HepG2 (cell line): ENCODE measurements around the gene IRGQ. TPM values are rescaled to one million over a fixed set of nuclear protein-coding genes. Genes with fewer than 3 reads are reported as not detected.

Experiments used
- ATAC-seq: fragments of 200-7000 bp; cut with Tn5 transposase; 3 replicates; pipeline ENCODE4 v1.9.1; 2020; ENCODE audit warnings: mild to moderate bottlenecking, moderate library complexity
- BruUV-seq: library from RNA; stranded (reverse); fragments of 400-500 nt; replicated peaks from 2 replicates; lab custom pipeline; 2021; lab: Mats Ljungman, UMichigan
- CTCF ChIA-PET: fragments of 300-600 bp; formaldehyde crosslinking; extraction: SDS; loops from one replicate; lab custom pipeline; 2021; ENCODE audit warnings: low total read pairs, inconsistent platforms, low intra/inter-chr PET ratio; lab: Yijun Ruan, JAX
- POLR2A ChIA-PET: fragments of 350-600 bp; sonication (Branson Sonifier 250); formaldehyde crosslinking; loops from one replicate; lab custom pipeline; 2020; ENCODE audit warnings: antibody characterized with exemption, inconsistent platforms; lab: Yijun Ruan, JAX
- DNase-seq: peaks from one replicate; pipeline ENCODE4 v3.0.0-alpha.2; 2015; ENCODE audit warnings: low spot score
- FAIRE-seq: peaks from 3 replicates; lab custom pipeline; 2011; peaks lifted over from hg19 to GRCh38; lab: Jason Lieb, UNC
- H2AFZ ChIP-seq: one replicate; pipeline ENCODE4 v1.6.1; 2011; ENCODE audit warnings: low read length, inconsistent platforms
- H3K27ac ChIP-seq: fragments of 300-600 bp; 3 replicates; pipeline ENCODE4 v1.8.0; 2011; ENCODE audit warnings: mixed run types, mild to moderate bottlenecking, mixed read lengths, low read length, inconsistent platforms; ENCODE audit not compliant: insufficient read depth; ENCODE audit errors: extremely low read length
- H3K27me3 ChIP-seq, 2 experiments: fragments of 200-600 bp in 1 of 2; 2 replicates in 1 of 2; 3 replicates in 1 of 2; pipeline versions ENCODE4 v1.6.0 to v1.8.0; 2011; ENCODE audit warnings: low read length in 2 of 2, mild to moderate bottlenecking in 2 of 2, moderate library complexity in 2 of 2, inconsistent platforms in 1 of 2; ENCODE audit not compliant: insufficient read depth in 2 of 2, control insufficient read depth in 1 of 2
- H3K36me3 ChIP-seq, 2 experiments: fragments of 200-600 bp in 1 of 2; replicated peaks in 1 of 2; 2 replicates in 1 of 2; 3 replicates in 1 of 2; pipeline versions ENCODE4 v1.5.1 to v1.8.0; 2011; ENCODE audit warnings: low read length in 2 of 2, inconsistent platforms in 1 of 2; ENCODE audit not compliant: insufficient read depth in 2 of 2, control insufficient read depth in 1 of 2
- H3K4me1 ChIP-seq: 2 replicates; pipeline ENCODE4 v1.5.1; 2012; ENCODE audit warnings: low read length, inconsistent platforms; ENCODE audit not compliant: insufficient read depth
- H3K4me2 ChIP-seq: 2 replicates; pipeline ENCODE4 v1.6.0; 2011; ENCODE audit warnings: low read depth, low read length, inconsistent platforms
- H3K4me3 ChIP-seq, 3 experiments: fragments of 200-600 bp in 1 of 3; sonication (generic), shearing (Covaris generic) in 1 of 3; replicated peaks in 1 of 3; 2 replicates each; pipeline ENCODE4 v1.5.1; 2011 to 2016; ENCODE audit warnings: low read length in 3 of 3, inconsistent platforms in 2 of 3, low read depth in 2 of 3, mild to moderate bottlenecking in 2 of 3, control low read depth in 1 of 3, mixed read lengths in 1 of 3; ENCODE audit not compliant: insufficient read depth in 1 of 3
- H3K79me2 ChIP-seq: one replicate; pipeline ENCODE4 v1.6.1; 2011; ENCODE audit warnings: low read length, inconsistent platforms; ENCODE audit not compliant: insufficient read depth
- H3K9ac ChIP-seq: 2 replicates; pipeline ENCODE4 v1.6.0; 2011; ENCODE audit warnings: mild to moderate bottlenecking, low read depth, low read length, inconsistent platforms; ENCODE audit not compliant: insufficient read depth
- H3K9me3 ChIP-seq: 2 replicates; pipeline ENCODE4 v1.5.1; 2012; ENCODE audit warnings: mild to moderate bottlenecking, low read length
- H4K20me1 ChIP-seq: 2 replicates; pipeline ENCODE4 v1.6.0; 2011; ENCODE audit warnings: inconsistent platforms, mild to moderate bottlenecking, low read length, moderate library complexity; ENCODE audit not compliant: insufficient read depth
- ARID2 ChIP-seq: sonication (generic); formaldehyde crosslinking; IDR thresholded peaks from 2 replicates; pipeline ENCODE4 v1.8.1; 2022; ENCODE audit warnings: mild to moderate bottlenecking, missing genetic modification reagents, borderline replicate concordance
- ARNT ChIP-seq: fragments of 450-650 bp; IDR thresholded peaks from 2 replicates; pipeline ENCODE4 v1.6.1; 2017
- BCL3 ChIP-seq: sonication (generic); formaldehyde crosslinking; IDR thresholded peaks from 2 replicates; pipeline ENCODE4 v1.5.1; 2020; ENCODE audit warnings: mild to moderate bottlenecking, missing genetic modification reagents, moderate library complexity
- DMAP1 ChIP-seq: IDR thresholded peaks from 2 replicates; pipeline ENCODE4 v1.6.1; 2016
- E2F1 ChIP-seq: sonication (generic); formaldehyde crosslinking; IDR thresholded peaks from 2 replicates; pipeline ENCODE4 v1.5.0; 2020; ENCODE audit warnings: missing genetic modification reagents
- FOXO1 ChIP-seq: sonication (generic); formaldehyde crosslinking; IDR thresholded peaks from 2 replicates; pipeline ENCODE4 v1.4.0; 2020; ENCODE audit warnings: missing genetic modification reagents
- JUNB ChIP-seq: sonication (generic); formaldehyde crosslinking; IDR thresholded peaks from 2 replicates; pipeline ENCODE4 v1.8.0; 2022; ENCODE audit warnings: missing genetic modification reagents, mild to moderate bottlenecking, borderline replicate concordance
- KLF12 ChIP-seq: sonication (generic); formaldehyde crosslinking; IDR thresholded peaks from 2 replicates; pipeline ENCODE4 v1.4.0; 2020; ENCODE audit warnings: missing genetic modification reagents, borderline replicate concordance
- NFIB ChIP-seq: sonication (generic); formaldehyde crosslinking; IDR thresholded peaks from 2 replicates; pipeline ENCODE4 v1.9.0; 2021; ENCODE audit warnings: missing genetic modification reagents, mild to moderate bottlenecking, borderline replicate concordance
- POLR2AphosphoS2 ChIP-seq: IDR thresholded peaks from 2 replicates; pipeline ENCODE4 v1.6.1; 2011; ENCODE audit warnings: low read depth, low read length, improper control_type of control experiment
- PREB ChIP-seq: sonication (generic); formaldehyde crosslinking; IDR thresholded peaks from 2 replicates; pipeline ENCODE4 v1.4.0; 2020; ENCODE audit warnings: missing genetic modification reagents
- SSRP1 ChIP-seq: IDR thresholded peaks from 2 replicates; pipeline ENCODE4 v1.6.1; 2016; ENCODE audit warnings: control low read depth
- ZBTB26 ChIP-seq: IDR thresholded peaks from 2 replicates; pipeline ENCODE4 v1.6.1; 2016; ENCODE audit warnings: missing compliant biosample characterization, missing genetic modification reagents, borderline replicate concordance
- ZNF263 ChIP-seq: sonication (generic); formaldehyde crosslinking; IDR thresholded peaks from 2 replicates; pipeline ENCODE4 v1.4.0; 2020; ENCODE audit warnings: missing genetic modification reagents
- ZNF501 ChIP-seq: sonication (generic); formaldehyde crosslinking; IDR thresholded peaks from 2 replicates; pipeline ENCODE4 v1.5.1; 2020; ENCODE audit warnings: mild to moderate bottlenecking, moderate library complexity, missing genetic modification reagents
- ZNF564 ChIP-seq: sonication (generic); formaldehyde crosslinking; IDR thresholded peaks from 2 replicates; pipeline ENCODE4 v1.8.1; 2023; ENCODE audit warnings: mild to moderate bottlenecking, missing genetic modification reagents
- ZNF674 ChIP-seq: sonication (generic); formaldehyde crosslinking; IDR thresholded peaks from 2 replicates; pipeline ENCODE4 v1.5.0; 2020; ENCODE audit warnings: low read depth, mild to moderate bottlenecking, missing genetic modification reagents
- WGBS: methylation state at CpG from one replicate; pipeline ENCODE4 v1.1.6; 2017; ENCODE audit warnings: low lambda C conversion rate; 5-methylcytosine and 5-hydroxymethylcytosine counted together
- in situ Hi-C: cut with HindIII; loops from 2 replicates; pipeline ENCODE4 v1.10.0; 2017; ENCODE audit warnings: low pct_unique_long_range_greater_than_20kb; ENCODE audit not compliant: extremely low pct_ligation_motif_present
- intact Hi-C: fragments of 100-400 bp; cut with micrococcal nuclease; formaldehyde crosslinking; loops from one replicate; pipeline ENCODE4 v1.10.0; 2022; ENCODE audit not compliant: unreplicated experiment
- polyA plus RNA-seq, 8 experiments: library from polyadenylated mRNA; depleted of rRNA in 3 of 8; stranded (reverse) in 7 of 8; unstranded in 1 of 8; fragments of >200 nt; fragmentation: Illumina TruSeq in 4 of 8; extraction: Trizol in 4 of 8; gene quantifications; 2 replicates each; pipeline versions ENCODE4 v1.2.1 to v1.2.3, GENCODE V29; 2011 to 2016; ENCODE audit warnings: low read depth in 4 of 8, missing spikeins in 1 of 8, mixed read lengths in 1 of 8; ENCODE audit not compliant: insufficient read depth in 1 of 8
- total RNA-seq, 5 experiments: library from RNA; depleted of rRNA; stranded (reverse); fragments of >200 nt; fragmentation: Illumina TruSeq; extraction: Trizol; gene quantifications; 2 replicates each; pipeline ENCODE4 v1.2.3, GENCODE V29; 2016; ENCODE audit warnings: low read depth in 1 of 5

The IRGQ gene
- total and polyA plus RNA-seq, 2 of the 13 experiments (the other 11 are each of a cell fraction or from before 2014, with no cell fraction given), result 11.6 to 12.4 TPM

GRCh38 chr19:43597876-43598275, 1.9 kb upstream of the IRGQ start:
- Histone ChIP-seq H2AFZ (no peak overlapping the region), H3K4me3 (peak overlapping the region in 2 of 3 experiments; percentile 69 to 80; a peak in 3 of 6 replicates), H3K4me1 (peaks cover 19% of the 10 kb centered on the region), H3K4me2 (peak overlapping the region; percentile 86), H3K9ac (peak overlapping the region; percentile 88; the same call in 1 of the 2 replicates), H3K27me3 (no peaks in the 10 kb centered on the region; a peak in 1 of 5 replicates), H4K20me1 (peaks cover 2% of the 10 kb centered on the region; the same call in 1 of the 2 replicates), H3K9me3 (no peaks in the 10 kb centered on the region), H3K79me2 (peaks cover 27% of the 10 kb centered on the region), H3K36me3 (peaks cover 5 to 28% of the 10 kb centered on the region in 2 experiments; a peak in 4 of 5 replicates), H3K27ac (no peak overlapping the region)
- intact Hi-C loops, result loop anchor here (2.0 to 10.0 kb wide), 2 partner anchors 55 to 73 kb away; partner anchors contain the start of gene ETHE1
- no peak for ATAC-seq
- in situ Hi-C loops, result loop anchor here (5.0 kb wide), 1 partner anchor 54 kb away; no protein-coding TSS in a partner anchor
- ChIA-PET CTCF (no interaction called here), POLR2A (interaction anchor here (1.0 kb wide), 1 partner anchor 37 kb away, joined by 3 read pairs; no protein-coding TSS in a partner anchor)
- FAIRE-seq, result no peak
- no peak for DNase-seq
- 85% methylated on average over 5 of the region's 5 CpGs for WGBS
- no TSS peak for BruUV-seq
- TF ChIP-seq NFIB (CRISPR knock-in tag) (no peak), ZBTB26 (CRISPR knock-in tag) (no peak), JUNB (CRISPR knock-in tag) (no peak), E2F1 (CRISPR knock-in tag) (no peak), BCL3 (CRISPR knock-in tag) (no peak), ZNF674 (no peak), POLR2AphosphoS2 (no peak), ZNF501 (CRISPR knock-in tag) (no peak), ARNT (no peak), FOXO1 (CRISPR knock-in tag) (no peak), ZNF263 (no peak), ARID2 (CRISPR knock-in tag) (no peak), SSRP1 (no peak), PREB (no peak), KLF12 (CRISPR knock-in tag) (no peak), ZNF564 (no peak), DMAP1 (no peak)
